Caco-2 (cell line): ENCODE data around the gene TPST2. TPM values are rescaled to one million over a fixed set of nuclear protein-coding genes. Genes with fewer than 3 reads are reported as not detected.

Experiments used
- BruUV-seq: library from RNA; stranded (reverse); fragments of 400-500 nt; replicated peaks from 2 replicates; lab custom pipeline; 2021; lab: Mats Ljungman, UMichigan
- CTCF ChIA-PET: fragments of 300-600 bp; sonication (Branson Sonifier 250); formaldehyde crosslinking; loops from one replicate; lab custom pipeline; 2022; ENCODE audit warnings: antibody characterized with exemption; lab: Charles Lee
- POLR2A ChIA-PET: fragments of 300-600 bp; sonication (Branson Sonifier 250); formaldehyde crosslinking; loops from one replicate; lab custom pipeline; 2022; ENCODE audit warnings: antibody characterized with exemption; lab: Charles Lee
- DNase-seq, 2 experiments: peaks; one replicate each; pipeline versions ENCODE4 v3.0.0 to v3.0.0-alpha.2; 2020 to 2022
- H3K27me3 ChIP-seq: replicated peaks from 2 replicates; pipeline ENCODE4 v1.6.0; 2011; ENCODE audit warnings: low read length; ENCODE audit not compliant: control insufficient read depth, insufficient read depth
- H3K36me3 ChIP-seq: 2 replicates; pipeline ENCODE4 v1.5.1; 2011; ENCODE audit warnings: low read length; ENCODE audit not compliant: control insufficient read depth, insufficient read depth
- H3K4me1 ChIP-seq: fragments of 250-450 bp; sonication (Bioruptor Pico); 2 replicates; pipeline ENCODE4 v1.5.1; 2020; ENCODE audit warnings: mild to moderate bottlenecking
- H3K4me3 ChIP-seq: 2 replicates; pipeline ENCODE4 v1.5.1; 2011; ENCODE audit warnings: low read depth, mild to moderate bottlenecking, control low read depth, low read length
- H3K9me3 ChIP-seq: fragments of 250-450 bp; sonication (Bioruptor Pico); 2 replicates; pipeline ENCODE4 v1.5.1; 2020; ENCODE audit warnings: mild to moderate bottlenecking, moderate library complexity
- H3K27ac Mint-ChIP-seq: one replicate; pipeline ENCODE4 v1.8.0; 2022; ENCODE audit warnings: mixed read lengths; ENCODE audit not compliant: unreplicated experiment
- H3K27me3 Mint-ChIP-seq: one replicate; pipeline ENCODE4 v1.8.0; 2022; ENCODE audit warnings: mixed read lengths; ENCODE audit not compliant: insufficient read depth, unreplicated experiment
- H3K36me3 Mint-ChIP-seq: one replicate; pipeline ENCODE4 v1.8.0; 2022; ENCODE audit warnings: mild to moderate bottlenecking, mixed read lengths; ENCODE audit not compliant: insufficient read depth, unreplicated experiment
- H3K4me1 Mint-ChIP-seq: one replicate; pipeline ENCODE4 v1.8.0; 2022; ENCODE audit warnings: low read depth, mixed read lengths; ENCODE audit not compliant: unreplicated experiment
- H3K4me3 Mint-ChIP-seq: one replicate; pipeline ENCODE4 v1.8.0; 2022; ENCODE audit warnings: mild to moderate bottlenecking, moderate library complexity, mixed read lengths; ENCODE audit not compliant: unreplicated experiment
- H3K9me3 Mint-ChIP-seq: one replicate; pipeline ENCODE4 v1.8.0; 2022; ENCODE audit warnings: mixed read lengths; ENCODE audit not compliant: unreplicated experiment
- intact Hi-C: fragments of 100-400 bp; cut with micrococcal nuclease; formaldehyde crosslinking; loops from one replicate; pipeline ENCODE4 v1.10.0; 2022; ENCODE audit not compliant: unreplicated experiment
- total RNA-seq: library from RNA; stranded (reverse); gene quantifications from 2 replicates; pipeline ENCODE4 v1.2.3, GENCODE V29; 2022
- TF ChIP-seq, protein P1 (sequence below), 2 experiments: fragments of 200-600 bp in 1 of 2; IDR thresholded peaks; 1 replicate in 1 of 2; 2 replicates in 1 of 2; pipeline versions ENCODE4 v1.5.1 to v1.8.0; 2011 to 2022; ENCODE audit warnings: antibody characterized with exemption in 1 of 2, control low read depth in 1 of 2, inconsistent platforms in 1 of 2, low read depth in 1 of 2, low read length in 1 of 2, mild to moderate bottlenecking in 1 of 2, moderate library complexity in 1 of 2; ENCODE audit not compliant: insufficient read depth in 1 of 2, severe bottlenecking in 1 of 2, unreplicated experiment in 1 of 2

The TPST2 gene
- total RNA-seq, 1 experiment from 2014 or later = 9.5 TPM

DNA sequence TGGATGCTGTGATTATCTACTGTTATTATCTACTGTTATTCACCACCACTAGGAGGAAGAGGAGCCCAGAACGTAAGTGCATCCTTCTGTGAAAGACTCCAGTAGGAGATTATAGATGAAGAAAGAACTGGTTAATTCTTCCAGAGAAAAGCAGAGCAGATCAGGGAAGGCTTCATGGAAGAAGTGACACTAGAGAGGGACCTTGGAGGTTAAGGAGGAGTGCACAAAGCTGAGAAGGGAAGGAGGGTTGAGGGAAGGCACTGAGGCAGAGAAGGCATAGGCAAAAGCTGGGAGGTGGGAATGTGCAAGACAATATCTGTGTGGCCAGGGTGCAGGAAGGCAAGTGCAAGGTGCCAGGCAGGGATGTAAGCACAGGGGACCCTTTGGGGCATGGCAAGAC is 14.4 kb upstream of the TPST2 start:
- ChIA-PET POLR2A (no interaction called here), CTCF (no interaction called here)
- no peaks in the 10 kb centered on the region for H3K27me3 ChIP-seq
- Mint-ChIP-seq H3K4me3 (no peak overlapping the region), H3K36me3 (peaks cover 6% of the 10 kb centered on the region), H3K4me1 (no peaks in the 10 kb centered on the region), H3K27me3 (peaks cover 12% of the 10 kb centered on the region), H3K27ac (no peak overlapping the region), H3K9me3 (no peaks in the 10 kb centered on the region)
- TF ChIP-seq, protein P1, sequence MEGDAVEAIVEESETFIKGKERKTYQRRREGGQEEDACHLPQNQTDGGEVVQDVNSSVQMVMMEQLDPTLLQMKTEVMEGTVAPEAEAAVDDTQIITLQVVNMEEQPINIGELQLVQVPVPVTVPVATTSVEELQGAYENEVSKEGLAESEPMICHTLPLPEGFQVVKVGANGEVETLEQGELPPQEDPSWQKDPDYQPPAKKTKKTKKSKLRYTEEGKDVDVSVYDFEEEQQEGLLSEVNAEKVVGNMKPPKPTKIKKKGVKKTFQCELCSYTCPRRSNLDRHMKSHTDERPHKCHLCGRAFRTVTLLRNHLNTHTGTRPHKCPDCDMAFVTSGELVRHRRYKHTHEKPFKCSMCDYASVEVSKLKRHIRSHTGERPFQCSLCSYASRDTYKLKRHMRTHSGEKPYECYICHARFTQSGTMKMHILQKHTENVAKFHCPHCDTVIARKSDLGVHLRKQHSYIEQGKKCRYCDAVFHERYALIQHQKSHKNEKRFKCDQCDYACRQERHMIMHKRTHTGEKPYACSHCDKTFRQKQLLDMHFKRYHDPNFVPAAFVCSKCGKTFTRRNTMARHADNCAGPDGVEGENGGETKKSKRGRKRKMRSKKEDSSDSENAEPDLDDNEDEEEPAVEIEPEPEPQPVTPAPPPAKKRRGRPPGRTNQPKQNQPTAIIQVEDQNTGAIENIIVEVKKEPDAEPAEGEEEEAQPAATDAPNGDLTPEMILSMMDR (IDR thresholded peaks at IDR 0.05; ENCODE audit: insufficient read depth in 1 of 2, low read depth in 1 of 2, low read length in 1 of 2, severe bottlenecking in 1 of 2, unreplicated experiment in 1 of 2) = no peak
- no peaks in the 10 kb centered on the region for H3K9me3 ChIP-seq
- H3K4me3 ChIP-seq = no peak overlapping the region
- no peaks in the 10 kb centered on the region for H3K36me3 ChIP-seq
- DNase-seq = no peak
- no peaks in the 10 kb centered on the region for H3K4me1 ChIP-seq
- BruUV-seq = no TSS peak
- intact Hi-C loops = no loop called here

DNA sequence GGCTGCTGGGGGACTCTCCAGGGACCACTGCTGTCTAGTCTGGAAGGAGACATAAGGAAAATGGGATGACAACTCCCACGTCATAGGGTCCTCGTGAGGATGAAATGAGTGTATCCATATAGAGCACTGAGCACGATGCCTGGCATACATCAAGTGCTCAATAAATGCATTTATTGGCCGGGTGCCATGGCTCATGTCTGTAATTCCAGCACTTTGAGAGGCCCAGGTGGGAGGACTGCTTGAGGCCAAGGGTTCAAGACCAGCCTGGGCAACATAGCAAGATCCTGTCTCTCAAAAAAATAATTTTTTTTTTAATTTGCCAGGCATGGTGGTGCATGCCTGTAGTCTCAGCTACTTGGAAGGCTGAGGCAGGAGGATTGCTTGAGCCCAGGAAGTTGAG is 12.2 kb upstream of the TPST2 start:
- TF ChIP-seq, protein P1 (IDR thresholded peaks at IDR 0.05; ENCODE audit: insufficient read depth in 1 of 2, low read depth in 1 of 2, low read length in 1 of 2, severe bottlenecking in 1 of 2, unreplicated experiment in 1 of 2) = no peak
- H3K4me1 ChIP-seq = no peaks in the 10 kb centered on the region
- peaks cover 21% of the 10 kb centered on the region for H3K27me3 Mint-ChIP-seq
- no peak overlapping the region for H3K27ac Mint-ChIP-seq
- no peaks in the 10 kb centered on the region for H3K9me3 Mint-ChIP-seq
- no peaks in the 10 kb centered on the region for H3K27me3 ChIP-seq
- no peak overlapping the region for H3K4me3 Mint-ChIP-seq
- no TSS peak for BruUV-seq
- no peaks in the 10 kb centered on the region for H3K4me1 Mint-ChIP-seq
- H3K4me3 ChIP-seq = no peak overlapping the region
- ChIA-PET CTCF (no interaction called here), POLR2A (no interaction called here)
- H3K36me3 ChIP-seq = no peaks in the 10 kb centered on the region
- no peak for DNase-seq
- H3K9me3 ChIP-seq = no peaks in the 10 kb centered on the region
- peaks cover 6% of the 10 kb centered on the region for H3K36me3 Mint-ChIP-seq
- intact Hi-C loops = no loop called here

GRCh38 chr22:26601726-26602125 is 11.8 kb upstream of the TPST2 start:
- DNase-seq = no peak
- H3K27me3 Mint-ChIP-seq = peaks cover 22% of the 10 kb centered on the region
- H3K4me1 Mint-ChIP-seq = no peaks in the 10 kb centered on the region
- no peak overlapping the region for H3K27ac Mint-ChIP-seq
- ChIA-PET POLR2A (no interaction called here), CTCF (interaction anchor here (0.6 kb wide), 1 partner anchor 9 kb away, joined by 3 read pairs; no protein-coding TSS in a partner anchor)
- Histone ChIP-seq H3K9me3 (no peaks in the 10 kb centered on the region), H3K4me3 (no peak overlapping the region), H3K4me1 (no peaks in the 10 kb centered on the region), H3K36me3 (no peaks in the 10 kb centered on the region), H3K27me3 (no peaks in the 10 kb centered on the region; the same call in 1 of the 2 replicates)
- H3K9me3 Mint-ChIP-seq = no peaks in the 10 kb centered on the region
- intact Hi-C loops = no loop called here
- no peak overlapping the region for H3K4me3 Mint-ChIP-seq
- BruUV-seq = no TSS peak
- peaks cover 6% of the 10 kb centered on the region for H3K36me3 Mint-ChIP-seq
- TF ChIP-seq, protein P1 (IDR thresholded peaks at IDR 0.05; ENCODE audit: insufficient read depth in 1 of 2, low read depth in 1 of 2, low read length in 1 of 2, severe bottlenecking in 1 of 2, unreplicated experiment in 1 of 2) = no peak
